Neural cell (in vitro differentiated cells): ENCODE data around the gene PBX1. TPM values are rescaled to one million over a fixed set of nuclear protein-coding genes. Genes with fewer than 3 reads are reported as not detected.
A peak's percentile ranks its signal among the peaks of the same experiment; 100 is the strongest.

Experiments used
- H2AFZ ChIP-seq: fragments of 200-600, 300-800 bp; sonication (generic), shearing (Covaris generic); 2 replicates; pipeline ENCODE4 v1.6.0; 2014; ENCODE audit warnings: low read depth, mild to moderate bottlenecking, antibody characterized with exemption, low read length, moderate library complexity
- H3F3A ChIP-seq: fragments of 200-600 bp; shearing (Covaris generic); 2 replicates; pipeline ENCODE4 v1.6.1; 2016; ENCODE audit warnings: mild to moderate bottlenecking, moderate library complexity, mixed read lengths, antibody characterized with exemption, low read length; ENCODE audit not compliant: insufficient read depth, poor library complexity, severe bottlenecking
- H3K27ac ChIP-seq: fragments of 200-600, 300-800 bp; sonication (generic), shearing (Covaris generic); 2 replicates; pipeline ENCODE4 v1.5.1; 2014; ENCODE audit warnings: mild to moderate bottlenecking, low read length, moderate library complexity
- H3K27me3 ChIP-seq: fragments of 300-800, 200-600 bp; sonication (generic), shearing (Covaris generic); 2 replicates; pipeline ENCODE4 v1.6.0; 2014; ENCODE audit warnings: mild to moderate bottlenecking, low read depth, low read length, moderate library complexity; ENCODE audit not compliant: insufficient read depth
- H3K36me3 ChIP-seq: fragments of 300-800, 200-600 bp; sonication (generic), shearing (Covaris generic); 2 replicates; pipeline ENCODE4 v1.5.1; 2014; ENCODE audit warnings: mild to moderate bottlenecking, antibody characterized with exemption, low read length, moderate library complexity; ENCODE audit not compliant: insufficient read depth
- H3K4me2 ChIP-seq: fragments of 300-800, 200-600 bp; sonication (generic), shearing (Covaris generic); 2 replicates; pipeline ENCODE4 v1.6.0; 2014; ENCODE audit warnings: mild to moderate bottlenecking, low read length
- H3K4me3 ChIP-seq: fragments of 300-800, 200-600 bp; sonication (generic), shearing (Covaris generic); 2 replicates; pipeline ENCODE4 v1.5.1; 2014; ENCODE audit warnings: mild to moderate bottlenecking, low read length, moderate library complexity
- H3K79me2 ChIP-seq: fragments of 200-600 bp; shearing (Covaris generic); replicated peaks from 2 replicates; pipeline ENCODE4 v1.6.0; 2014; ENCODE audit warnings: mild to moderate bottlenecking, low read length, moderate library complexity; ENCODE audit not compliant: insufficient read depth
- H3K9ac ChIP-seq: fragments of 300-800, 200-600 bp; sonication (generic), shearing (Covaris generic); 2 replicates; pipeline ENCODE4 v1.6.1; 2016; ENCODE audit warnings: mild to moderate bottlenecking, low read length, mixed read lengths
- H3K9me2 ChIP-seq: fragments of 200-600 bp; shearing (Covaris generic); 2 replicates; pipeline ENCODE4 v1.6.1; 2016; ENCODE audit warnings: mild to moderate bottlenecking, low read length, mixed read lengths; ENCODE audit not compliant: insufficient read depth
- H3K9me3 ChIP-seq: fragments of 200-600, 300-800 bp; sonication (generic), shearing (Covaris generic); 2 replicates; pipeline ENCODE4 v1.6.1; 2016; ENCODE audit warnings: mild to moderate bottlenecking, mixed run types, low read length, moderate library complexity, mixed read lengths
- H4K20me1 ChIP-seq: fragments of 200-600 bp; shearing (Covaris generic); 2 replicates; pipeline ENCODE4 v1.6.1; 2016; ENCODE audit warnings: mild to moderate bottlenecking, mixed run types; ENCODE audit not compliant: insufficient read depth
- EP300 ChIP-seq: fragments of 450-650 bp; conservative IDR thresholded peaks from 2 replicates; pipeline ENCODE4 v1.6.1; 2014; ENCODE audit warnings: antibody characterized with exemption, mild to moderate bottlenecking, moderate library complexity; ENCODE audit not compliant: poor library complexity, severe bottlenecking
- EZH2 ChIP-seq: fragments of 200-600, 300-800 bp; shearing (Covaris generic), sonication (generic); IDR thresholded peaks from 2 replicates; pipeline ENCODE4 v1.6.1; 2014; ENCODE audit warnings: antibody characterized with exemption, low read length, borderline replicate concordance, mild to moderate bottlenecking; ENCODE audit not compliant: insufficient read depth, poor library complexity, severe bottlenecking
- MXI1 ChIP-seq: fragments of 450-650 bp; conservative IDR thresholded peaks from 2 replicates; pipeline ENCODE4 v1.6.1; 2014; ENCODE audit warnings: antibody characterized with exemption, mild to moderate bottlenecking; ENCODE audit not compliant: poor library complexity, severe bottlenecking
- POLR2AphosphoS5 ChIP-seq: IDR thresholded peaks from 2 replicates; pipeline ENCODE4 v1.6.1; 2012
- RAD21 ChIP-seq: fragments of 450-650 bp; conservative IDR thresholded peaks from 2 replicates; pipeline ENCODE4 v1.6.1; 2014; ENCODE audit warnings: antibody characterized with exemption, mild to moderate bottlenecking, moderate library complexity
- SMC3 ChIP-seq: fragments of 450-650 bp; conservative IDR thresholded peaks from 2 replicates; pipeline ENCODE4 v1.6.1; 2014; ENCODE audit warnings: antibody characterized with exemption, mild to moderate bottlenecking, moderate library complexity; ENCODE audit not compliant: poor library complexity
- TAF1 ChIP-seq: IDR thresholded peaks from 2 replicates; pipeline ENCODE4 v1.6.1; 2012; ENCODE audit warnings: low read depth
- polyA plus RNA-seq: library from polyadenylated mRNA; depleted of rRNA; stranded (reverse); fragments of >200 nt; gene quantifications from 2 replicates; pipeline ENCODE4 v1.2.3, GENCODE V29; 2014
- TF ChIP-seq, protein P1 (sequence below): fragments of 450-650 bp; IDR thresholded peaks from 2 replicates; pipeline ENCODE4 v1.5.1; 2014; ENCODE audit warnings: antibody characterized with exemption, mild to moderate bottlenecking, moderate library complexity; ENCODE audit not compliant: poor library complexity, severe bottlenecking
- TF ChIP-seq, protein P2 (sequence below): IDR thresholded peaks from 2 replicates; pipeline ENCODE4 v1.6.1; 2012; ENCODE audit warnings: borderline replicate concordance

The PBX1 gene
- polyA plus RNA-seq, 1 donor from 2014 or later: 42.4 TPM

DNA sequence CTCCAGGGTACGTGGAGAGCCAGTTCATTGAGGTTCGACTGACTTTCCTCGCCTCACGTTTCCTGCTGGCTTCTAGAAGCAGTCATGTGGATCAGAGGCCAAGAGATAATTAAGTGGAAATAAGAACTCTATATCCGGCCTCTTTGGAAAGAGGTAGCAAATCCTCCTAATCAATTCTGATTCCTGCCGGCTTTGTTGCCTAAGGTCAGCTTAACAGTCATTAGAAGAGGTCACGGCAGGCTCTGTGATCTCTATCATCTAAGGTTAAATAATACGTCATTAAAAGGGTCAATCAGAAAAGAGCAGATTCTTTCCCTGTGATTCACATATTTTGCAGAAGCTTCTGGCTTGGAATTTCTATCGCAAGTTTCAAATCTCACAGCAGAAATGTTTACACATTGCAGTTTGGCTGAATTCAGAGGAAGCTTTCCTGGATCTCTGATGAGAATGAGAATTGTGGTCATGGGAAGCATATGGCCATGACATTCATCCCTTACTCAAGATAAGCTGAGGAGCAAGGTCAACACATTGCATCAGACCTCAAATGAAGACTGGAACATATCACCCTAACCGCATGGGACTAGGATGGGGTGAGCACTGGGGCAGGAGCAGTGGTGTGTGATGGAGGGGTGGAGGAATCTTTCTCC is 189.4 kb downstream of the PBX1 start:
- Histone ChIP-seq H3K9me3 (no peaks in the 10 kb centered on the region), H3K9me2 (no peaks in the 10 kb centered on the region), H2AFZ (no peak overlapping the region), H3K79me2 (peaks cover 64% of the 10 kb centered on the region), H3F3A (no peaks in the 10 kb centered on the region), H3K27ac (no peak overlapping the region), H3K9ac (no peak overlapping the region), H3K4me2 (no peak overlapping the region), H3K36me3 (no peaks in the 10 kb centered on the region), H4K20me1 (no peaks in the 10 kb centered on the region), H3K4me3 (no peak overlapping the region), H3K27me3 (no peaks in the 10 kb centered on the region)
- TF ChIP-seq, protein P1, sequence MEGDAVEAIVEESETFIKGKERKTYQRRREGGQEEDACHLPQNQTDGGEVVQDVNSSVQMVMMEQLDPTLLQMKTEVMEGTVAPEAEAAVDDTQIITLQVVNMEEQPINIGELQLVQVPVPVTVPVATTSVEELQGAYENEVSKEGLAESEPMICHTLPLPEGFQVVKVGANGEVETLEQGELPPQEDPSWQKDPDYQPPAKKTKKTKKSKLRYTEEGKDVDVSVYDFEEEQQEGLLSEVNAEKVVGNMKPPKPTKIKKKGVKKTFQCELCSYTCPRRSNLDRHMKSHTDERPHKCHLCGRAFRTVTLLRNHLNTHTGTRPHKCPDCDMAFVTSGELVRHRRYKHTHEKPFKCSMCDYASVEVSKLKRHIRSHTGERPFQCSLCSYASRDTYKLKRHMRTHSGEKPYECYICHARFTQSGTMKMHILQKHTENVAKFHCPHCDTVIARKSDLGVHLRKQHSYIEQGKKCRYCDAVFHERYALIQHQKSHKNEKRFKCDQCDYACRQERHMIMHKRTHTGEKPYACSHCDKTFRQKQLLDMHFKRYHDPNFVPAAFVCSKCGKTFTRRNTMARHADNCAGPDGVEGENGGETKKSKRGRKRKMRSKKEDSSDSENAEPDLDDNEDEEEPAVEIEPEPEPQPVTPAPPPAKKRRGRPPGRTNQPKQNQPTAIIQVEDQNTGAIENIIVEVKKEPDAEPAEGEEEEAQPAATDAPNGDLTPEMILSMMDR: no peak
- TF ChIP-seq POLR2AphosphoS5 (no peak), MXI1 (no peak)
- TF ChIP-seq, protein P2, sequence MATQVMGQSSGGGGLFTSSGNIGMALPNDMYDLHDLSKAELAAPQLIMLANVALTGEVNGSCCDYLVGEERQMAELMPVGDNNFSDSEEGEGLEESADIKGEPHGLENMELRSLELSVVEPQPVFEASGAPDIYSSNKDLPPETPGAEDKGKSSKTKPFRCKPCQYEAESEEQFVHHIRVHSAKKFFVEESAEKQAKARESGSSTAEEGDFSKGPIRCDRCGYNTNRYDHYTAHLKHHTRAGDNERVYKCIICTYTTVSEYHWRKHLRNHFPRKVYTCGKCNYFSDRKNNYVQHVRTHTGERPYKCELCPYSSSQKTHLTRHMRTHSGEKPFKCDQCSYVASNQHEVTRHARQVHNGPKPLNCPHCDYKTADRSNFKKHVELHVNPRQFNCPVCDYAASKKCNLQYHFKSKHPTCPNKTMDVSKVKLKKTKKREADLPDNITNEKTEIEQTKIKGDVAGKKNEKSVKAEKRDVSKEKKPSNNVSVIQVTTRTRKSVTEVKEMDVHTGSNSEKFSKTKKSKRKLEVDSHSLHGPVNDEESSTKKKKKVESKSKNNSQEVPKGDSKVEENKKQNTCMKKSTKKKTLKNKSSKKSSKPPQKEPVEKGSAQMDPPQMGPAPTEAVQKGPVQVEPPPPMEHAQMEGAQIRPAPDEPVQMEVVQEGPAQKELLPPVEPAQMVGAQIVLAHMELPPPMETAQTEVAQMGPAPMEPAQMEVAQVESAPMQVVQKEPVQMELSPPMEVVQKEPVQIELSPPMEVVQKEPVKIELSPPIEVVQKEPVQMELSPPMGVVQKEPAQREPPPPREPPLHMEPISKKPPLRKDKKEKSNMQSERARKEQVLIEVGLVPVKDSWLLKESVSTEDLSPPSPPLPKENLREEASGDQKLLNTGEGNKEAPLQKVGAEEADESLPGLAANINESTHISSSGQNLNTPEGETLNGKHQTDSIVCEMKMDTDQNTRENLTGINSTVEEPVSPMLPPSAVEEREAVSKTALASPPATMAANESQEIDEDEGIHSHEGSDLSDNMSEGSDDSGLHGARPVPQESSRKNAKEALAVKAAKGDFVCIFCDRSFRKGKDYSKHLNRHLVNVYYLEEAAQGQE: no peak

DNA sequence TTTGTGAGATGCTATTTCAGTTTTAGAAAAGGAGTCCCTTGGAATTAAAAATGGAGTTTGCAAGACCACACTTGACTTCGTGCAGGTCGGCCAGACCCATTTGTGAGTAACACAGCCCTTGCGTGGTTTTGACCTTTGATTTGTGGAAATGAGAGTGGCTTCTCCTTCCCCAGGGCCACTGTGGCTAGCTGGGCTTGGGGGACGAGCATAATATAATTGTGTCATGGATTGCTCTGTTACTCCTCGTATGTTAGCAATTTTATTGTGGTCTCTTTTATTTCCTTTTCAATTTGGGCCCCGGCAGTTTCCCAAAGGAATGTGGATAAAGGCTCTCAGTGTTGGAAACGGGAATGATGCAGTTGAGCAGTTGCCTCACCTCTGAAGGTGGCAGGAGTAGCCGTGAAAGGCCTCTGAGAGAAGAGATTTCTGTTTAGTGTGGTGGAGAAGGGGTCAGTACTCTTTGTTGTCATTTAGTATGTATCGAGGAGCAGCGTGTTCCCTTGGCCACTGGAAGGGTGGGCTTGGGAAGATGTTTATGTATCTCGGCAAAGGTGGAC is 194.6 kb downstream of the PBX1 start:
- Histone ChIP-seq H3K79me2 (peaks cover 73% of the 10 kb centered on the region), H3K9me2 (no peaks in the 10 kb centered on the region), H3K4me3 (peak overlapping the region; percentile 22), H2AFZ (no peak overlapping the region), H3F3A (no peaks in the 10 kb centered on the region), H3K9ac (no peak overlapping the region), H3K9me3 (no peaks in the 10 kb centered on the region), H3K36me3 (no peaks in the 10 kb centered on the region), H3K4me2 (no peak overlapping the region), H4K20me1 (no peaks in the 10 kb centered on the region), H3K27me3 (no peaks in the 10 kb centered on the region), H3K27ac (no peak overlapping the region)
- no peak for TF ChIP-seq POLR2AphosphoS5
- no peak for TF ChIP-seq RAD21
- no peak for TF ChIP-seq SMC3
- no peak for TF ChIP-seq EP300
- TF ChIP-seq, protein P2: no peak
- no peak for TF ChIP-seq MXI1
- TF ChIP-seq, protein P1: no peak
- no peak for TF ChIP-seq EZH2
- no peak for TF ChIP-seq TAF1
